G401 (cell line): ENCODE results near the gene IFT80. TPM values are rescaled to one million over a fixed set of nuclear protein-coding genes. Genes with fewer than 3 reads are reported as not detected.

ENCODE experiments used
- DNase-seq: peaks from one replicate; pipeline ENCODE4 v3.0.0-alpha.2; 2015; ENCODE audit warnings: low spot score
- in situ Hi-C: cut with HindIII; loops from 2 replicates; pipeline ENCODE4 v1.10.0; 2016; ENCODE audit warnings: low sequenced_read_pairs, mixed read lengths
- total RNA-seq: library from RNA; depleted of rRNA; stranded (reverse); fragments of >200 nt; shearing (Covaris generic); gene quantifications from 2 replicates; pipeline ENCODE4 v1.2.3, GENCODE V29; 2014; rRNA removed

IFT80 gene
- total RNA-seq = 24.8 and 53.4 TPM in 2 replicates

DNA sequence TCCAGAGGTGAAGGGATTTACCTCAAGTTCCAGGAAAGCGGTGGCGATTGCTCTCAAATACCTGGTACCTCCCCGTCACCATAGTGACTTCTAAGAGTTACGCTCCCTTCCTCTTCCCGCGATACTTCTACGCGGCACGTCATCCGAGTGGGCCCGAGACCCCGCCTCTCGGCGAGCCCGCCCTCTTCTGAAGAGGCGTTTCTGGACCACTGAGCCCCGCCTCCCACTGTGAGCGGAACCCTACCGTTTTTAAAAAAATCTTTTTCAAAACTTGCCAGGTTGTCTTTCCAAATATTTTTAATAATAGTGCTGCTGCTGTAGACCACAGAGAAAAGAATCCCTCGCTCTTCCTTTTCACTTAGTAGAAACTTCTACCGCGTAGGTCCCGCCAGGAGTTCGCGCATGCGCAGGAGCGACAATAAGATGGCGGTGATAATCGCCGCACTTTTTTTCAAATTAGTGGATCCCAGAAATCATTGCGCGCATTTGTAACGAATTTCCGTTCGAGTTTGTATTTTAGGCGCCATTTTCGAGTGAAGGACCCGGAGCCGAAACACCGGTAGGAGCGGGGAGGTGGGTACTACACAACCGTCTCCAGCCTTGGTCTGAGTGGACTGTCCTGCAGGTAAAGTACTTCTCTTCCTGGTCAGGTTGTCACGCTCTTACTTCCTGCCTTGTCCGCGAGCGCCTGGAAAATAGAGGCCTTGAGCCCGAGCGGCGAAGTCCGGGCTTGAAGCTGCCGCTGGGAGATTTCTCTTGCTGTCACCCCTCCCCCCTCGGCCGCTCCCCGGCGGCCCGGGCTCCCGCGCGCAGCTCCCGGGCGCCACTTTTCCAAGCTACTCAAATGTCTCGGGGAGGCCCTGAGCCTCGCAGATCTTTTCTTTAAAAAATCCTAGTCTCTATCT, at the start of gene IFT80, which contains the start of gene SMC4:
IFT80 (minus strand) TSS at position 101 of the 905 bp plus-strand sequence. CDS start 14,625 bp downstream, outside the sequence.
SMC4 (plus strand) TSS at position 526 of the 905 bp plus-strand sequence. CDS start 1,177 bp downstream, outside the sequence.
- in situ Hi-C loops = no loop called here
- peak; percentile 96 for DNase-seq

DNA sequence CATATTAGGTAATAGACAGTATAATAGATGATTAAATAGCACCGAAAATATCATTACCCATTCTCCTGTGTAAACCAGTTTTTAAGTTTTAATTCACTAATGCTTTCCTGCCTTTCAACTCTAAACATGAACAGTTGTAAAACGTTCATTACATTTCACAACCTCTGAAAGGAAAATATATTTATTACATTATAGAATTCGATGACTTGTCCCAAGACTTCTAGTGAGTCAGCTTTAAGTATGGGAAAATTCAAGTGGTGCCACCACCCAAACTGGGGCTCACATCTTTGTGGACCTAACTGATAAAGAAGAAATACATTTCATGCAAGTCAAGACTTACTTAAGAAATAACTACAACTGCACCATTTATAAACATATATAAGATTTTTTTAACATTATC, 48.5 kb upstream of the IFT80 start:
- DNase-seq = no peak
- in situ Hi-C loops = no loop called here

DNA sequence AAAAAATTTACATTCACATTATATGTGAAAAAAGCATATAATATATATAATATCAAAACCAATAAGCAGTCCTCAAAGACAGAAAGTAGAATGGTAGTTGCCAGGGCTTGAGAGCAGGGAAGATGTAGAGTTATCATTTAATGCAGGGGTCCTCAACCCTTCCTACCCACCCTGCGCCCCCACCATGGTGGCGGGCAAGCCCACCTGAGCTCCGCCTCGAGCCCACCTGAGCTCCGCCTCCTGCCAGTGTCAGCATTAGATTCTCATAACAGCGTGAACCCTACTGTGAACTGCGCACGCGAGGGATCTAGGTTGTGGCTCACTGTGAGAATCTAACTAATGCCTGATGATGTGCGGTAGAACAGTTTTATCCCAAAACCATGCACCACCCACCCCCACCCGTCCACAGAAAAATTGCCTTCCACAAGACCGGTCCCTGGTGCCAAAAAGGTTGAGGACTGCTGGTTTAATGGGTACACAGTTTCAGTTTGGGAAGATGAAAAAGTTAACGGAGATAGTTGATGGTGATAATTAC, 47.6 kb upstream of the IFT80 start:
- DNase-seq = no peak
- in situ Hi-C loops = no loop called here

DNA sequence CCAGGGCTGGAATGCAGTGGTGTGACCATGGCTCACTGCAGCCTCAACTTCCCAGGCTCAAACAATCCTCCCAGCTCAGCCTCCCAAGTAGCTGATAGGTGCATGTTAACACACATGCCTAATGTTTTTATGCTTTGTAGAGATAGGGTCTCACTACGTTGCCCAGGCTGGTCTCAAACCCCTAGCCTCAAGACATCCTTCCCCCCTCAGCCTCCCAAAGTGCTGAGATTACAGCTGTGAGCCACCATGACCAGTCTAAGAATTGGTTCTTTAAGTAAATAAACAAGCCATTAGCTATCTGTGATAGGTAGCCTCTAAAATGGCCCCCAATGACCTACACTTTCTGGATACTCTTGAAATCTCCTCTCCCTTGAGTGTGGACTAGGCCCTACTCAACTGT, 46.8 kb upstream of the IFT80 start:
- DNase-seq = no peak
- in situ Hi-C loops = no loop called here

DNA sequence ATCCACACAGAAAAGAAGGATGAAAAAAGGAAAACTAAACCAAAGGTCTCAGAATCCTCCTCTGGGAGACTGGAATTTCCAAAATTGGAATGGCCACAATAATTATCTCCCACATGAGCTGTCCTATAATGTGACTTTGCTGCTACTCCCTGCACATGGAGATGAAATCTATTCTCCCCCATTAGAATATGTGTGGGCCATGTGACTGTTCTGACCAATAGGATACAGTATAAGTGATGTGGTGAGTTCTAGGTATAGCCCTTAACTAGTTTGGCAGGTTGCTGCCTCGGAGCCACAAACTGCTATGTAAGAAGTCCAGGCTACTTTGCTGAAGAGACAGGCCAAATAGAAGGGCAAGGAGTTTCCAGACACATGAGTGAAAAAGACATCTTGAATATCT, 45.4 kb upstream of the IFT80 start:
- no peak for DNase-seq
- in situ Hi-C loops = no loop called here

DNA sequence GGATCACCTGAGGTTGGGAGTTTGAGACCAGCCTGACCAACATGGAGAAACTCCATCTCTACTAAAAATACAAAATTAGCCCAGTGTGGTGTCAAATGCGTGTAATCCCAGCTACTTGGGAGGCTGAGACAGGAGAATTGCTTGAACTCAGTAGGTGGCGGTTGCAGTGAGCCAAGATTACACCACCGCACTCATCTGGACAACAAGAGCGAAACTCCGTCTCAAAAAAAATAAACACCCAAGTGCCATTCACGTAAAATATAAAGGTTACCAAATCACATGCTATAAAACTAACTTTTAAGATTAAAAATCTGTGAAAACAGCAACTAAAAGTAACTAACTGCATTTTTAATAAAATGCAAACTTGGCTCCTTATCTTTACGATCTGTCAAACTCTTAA, 41.7 kb upstream of the IFT80 start:
- DNase-seq = no peak
- in situ Hi-C loops = no loop called here

DNA sequence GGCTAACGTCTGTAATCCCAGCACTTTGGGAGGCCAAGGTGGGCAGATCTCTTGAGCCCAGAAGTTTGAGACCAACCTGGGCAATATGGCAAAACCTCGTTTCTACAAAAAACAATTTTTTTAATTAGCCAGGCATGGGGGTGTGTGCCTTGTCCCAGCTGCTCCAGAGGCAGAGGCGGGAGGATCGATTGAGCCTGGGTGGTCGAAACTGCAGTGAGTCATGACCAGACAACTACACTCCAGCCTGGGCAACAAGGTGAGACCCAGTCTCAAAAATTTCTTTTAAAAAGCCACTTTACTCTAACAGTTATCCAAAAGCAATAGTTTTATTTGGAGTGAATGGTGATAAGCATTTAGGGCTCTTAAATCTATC, 38.0 kb upstream of the IFT80 start:
- no peak for DNase-seq
- in situ Hi-C loops = no loop called here

DNA sequence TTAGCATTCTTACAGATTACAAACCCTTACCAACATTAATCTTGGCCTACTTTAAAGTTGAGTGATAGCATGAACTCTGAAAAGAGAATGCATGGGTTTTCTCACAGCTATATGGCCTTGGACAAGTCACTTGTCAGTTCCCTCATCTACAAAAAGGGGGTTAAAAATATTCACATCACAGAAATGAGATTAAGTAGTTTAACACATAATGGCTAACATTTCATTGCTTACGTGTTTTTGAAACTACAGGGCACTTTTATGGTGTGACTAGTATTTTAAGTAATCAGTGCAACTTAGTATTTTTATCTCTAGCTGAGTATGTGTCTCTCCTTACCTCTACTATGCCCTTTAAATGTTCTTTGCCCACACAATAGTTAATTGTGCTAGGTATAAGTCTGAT, 36.7 kb upstream of the IFT80 start:
- in situ Hi-C loops = no loop called here
- DNase-seq = no peak

DNA sequence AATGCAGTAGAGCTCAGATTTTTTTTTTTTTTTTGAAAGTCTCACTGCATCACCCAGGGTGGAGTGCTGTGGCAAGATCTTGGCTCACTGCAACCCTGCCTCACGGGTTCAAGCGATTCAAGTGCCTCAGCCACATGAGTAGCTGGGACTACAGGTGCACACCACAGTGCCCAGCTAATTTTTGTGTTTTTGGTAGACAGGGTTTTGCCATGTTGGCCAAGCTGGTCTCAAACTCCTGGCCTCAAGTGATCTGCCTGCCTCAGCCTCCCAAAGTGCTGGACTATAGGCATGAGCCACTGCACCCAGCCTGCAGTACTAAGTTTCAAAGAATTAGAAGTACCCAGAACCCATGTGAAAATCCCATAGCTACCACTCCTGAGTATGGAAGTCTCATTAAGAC, 36.1 kb upstream of the IFT80 start:
- in situ Hi-C loops = no loop called here
- no peak for DNase-seq

DNA sequence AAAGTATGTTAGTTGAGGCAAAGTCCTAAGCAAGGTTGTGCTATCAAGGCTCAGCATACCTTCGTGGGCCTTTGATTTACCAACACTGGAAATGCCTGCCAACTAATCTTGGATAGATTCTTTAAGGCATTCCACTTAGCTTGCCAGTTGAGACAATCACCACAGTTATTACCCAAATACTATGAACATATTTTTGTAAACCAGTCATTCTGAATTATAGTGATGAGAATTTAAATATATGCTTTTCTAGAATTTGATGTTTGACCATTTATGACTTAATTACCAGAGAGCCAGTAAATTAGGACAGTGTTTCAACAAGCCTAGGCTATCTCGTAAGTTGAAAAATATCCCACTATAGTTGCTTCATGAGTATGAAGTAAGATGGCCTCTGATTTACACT, 35.0 kb upstream of the IFT80 start:
- in situ Hi-C loops = no loop called here
- no peak for DNase-seq

DNA sequence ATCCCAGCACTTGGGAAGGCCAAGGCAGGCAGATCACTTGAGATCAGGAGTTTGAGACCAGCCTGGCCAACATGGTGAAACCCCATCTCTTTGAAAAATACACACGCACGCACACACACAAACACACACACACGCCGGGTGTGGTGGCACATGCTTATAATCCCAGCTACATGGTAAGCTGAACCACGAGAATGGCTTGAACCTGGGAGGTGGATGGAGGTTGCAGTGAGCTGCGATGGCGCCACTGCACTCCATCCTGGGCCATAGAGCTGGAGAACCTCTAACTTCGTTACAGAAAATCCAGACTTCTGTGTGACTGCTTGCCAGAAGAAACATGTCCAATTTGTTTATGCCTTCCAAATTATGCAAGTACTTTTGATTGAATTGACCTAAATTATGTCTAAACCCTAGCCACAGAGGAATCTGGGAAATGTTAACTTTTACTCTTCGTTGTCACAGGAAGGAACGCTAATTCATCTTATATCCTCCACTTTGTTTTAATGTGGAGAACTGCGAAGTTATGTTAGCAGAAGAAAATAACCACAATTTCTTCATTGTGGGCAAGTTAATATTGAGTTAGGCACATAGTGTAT, 28.9 kb upstream of the IFT80 start:
- in situ Hi-C loops = no loop called here
- no peak for DNase-seq

DNA sequence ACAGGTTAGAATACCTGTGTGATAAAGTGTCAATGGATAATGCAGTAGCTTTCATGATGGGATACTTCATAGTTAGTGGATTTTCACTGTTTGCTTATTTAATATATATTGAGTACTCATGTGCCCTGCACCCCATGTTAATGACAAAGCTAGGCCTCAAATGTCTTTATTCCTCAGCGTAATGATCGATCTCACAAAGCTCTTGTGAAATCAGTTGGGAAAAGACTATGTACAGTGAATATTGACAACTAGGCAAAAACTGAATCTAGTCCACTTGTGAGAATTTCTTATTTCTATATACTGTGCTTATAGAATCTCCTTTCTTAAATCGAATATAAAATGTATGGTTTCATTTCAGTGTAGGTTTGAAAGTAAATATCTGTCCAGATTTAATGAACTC, 18.3 kb upstream of the IFT80 start:
- in situ Hi-C loops = no loop called here
- DNase-seq = no peak

DNA sequence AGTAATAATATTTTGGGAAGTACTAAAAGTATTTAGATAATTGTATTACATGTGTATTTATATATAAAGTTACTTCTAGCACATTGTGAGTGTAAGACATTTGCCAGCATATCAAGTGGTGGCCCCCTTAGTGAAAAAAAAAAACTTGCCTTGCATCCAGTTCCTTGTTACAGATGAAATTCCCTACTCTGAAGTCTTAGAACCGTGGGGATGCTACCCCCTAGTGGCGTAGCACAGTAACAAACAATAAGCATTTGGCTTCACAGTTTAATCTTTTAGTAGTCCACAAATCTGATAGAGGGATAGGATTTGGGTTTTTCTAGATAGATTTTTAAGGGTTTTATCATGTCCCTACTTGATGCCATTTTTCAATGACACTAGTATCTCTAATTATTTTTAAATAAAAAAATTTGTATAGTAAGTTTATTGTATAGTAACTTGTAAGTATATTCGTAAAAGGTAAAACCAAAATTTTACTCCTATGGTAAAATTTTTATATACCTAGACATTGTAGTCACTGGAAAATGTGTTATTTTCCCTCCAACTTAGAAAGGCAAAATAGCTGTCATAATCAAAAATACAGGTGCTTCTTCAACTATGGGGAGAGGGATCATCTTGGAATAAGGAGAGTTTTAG, 14.7 kb upstream of the IFT80 start:
- peak; percentile 81 for DNase-seq
- in situ Hi-C loops = no loop called here

DNA sequence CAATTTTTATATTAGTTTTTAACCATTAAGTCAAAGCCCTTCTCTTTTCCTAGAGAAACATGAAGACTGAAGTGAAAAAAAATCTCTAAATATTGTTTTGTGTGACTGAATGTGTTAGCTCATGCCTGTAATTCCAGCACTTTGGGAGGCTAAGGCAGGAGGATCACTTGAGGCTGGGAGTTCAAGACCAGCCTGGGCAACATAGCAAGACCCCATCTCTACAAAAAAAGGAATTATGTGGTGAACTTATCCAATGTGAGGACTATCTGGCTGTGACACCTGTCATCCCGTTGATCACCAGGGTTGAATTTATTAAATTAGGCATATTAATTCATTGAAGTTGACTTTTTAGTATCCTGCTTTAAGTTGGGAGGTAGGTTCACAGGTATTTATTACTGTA, 13.5 kb upstream of the IFT80 start:
- DNase-seq = no peak
- in situ Hi-C loops = no loop called here

DNA sequence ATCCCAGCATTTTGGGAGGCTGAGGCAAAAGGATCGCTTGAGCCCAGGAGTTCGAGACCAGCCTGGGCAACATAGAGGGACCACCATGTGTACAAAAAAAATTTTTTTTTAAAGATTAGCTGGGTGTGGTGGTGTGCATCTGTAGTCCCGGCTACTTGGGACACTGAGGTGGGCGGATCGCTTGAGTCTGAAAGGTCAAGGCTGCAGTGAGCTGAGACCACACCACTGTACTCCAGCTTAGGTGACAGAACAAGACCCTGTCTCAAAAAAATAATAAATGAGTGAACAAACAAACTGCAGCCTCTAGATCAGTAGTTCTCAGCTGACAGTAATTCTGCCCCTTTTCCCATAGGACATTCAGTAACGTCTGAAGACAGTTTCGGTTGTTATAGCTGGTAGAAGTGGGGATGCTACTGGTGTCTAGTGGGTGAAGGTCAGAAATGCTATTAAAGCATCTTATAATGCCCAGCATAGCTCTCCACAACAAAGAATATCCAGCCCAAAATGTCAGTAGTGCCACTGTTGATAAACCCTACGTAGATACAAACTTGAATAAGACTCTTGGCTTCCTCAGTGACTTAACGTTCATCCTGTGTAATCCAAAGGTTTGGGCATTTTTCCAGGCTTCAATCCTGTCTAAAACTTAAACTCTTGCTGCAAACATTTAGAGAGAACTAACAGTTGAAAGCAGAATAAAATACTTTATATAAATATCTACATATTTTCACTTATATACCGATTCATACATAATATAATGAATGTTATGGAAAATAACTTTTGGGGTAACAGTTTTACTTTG, 11.0 kb upstream of the IFT80 start:
- no peak for DNase-seq

DNA sequence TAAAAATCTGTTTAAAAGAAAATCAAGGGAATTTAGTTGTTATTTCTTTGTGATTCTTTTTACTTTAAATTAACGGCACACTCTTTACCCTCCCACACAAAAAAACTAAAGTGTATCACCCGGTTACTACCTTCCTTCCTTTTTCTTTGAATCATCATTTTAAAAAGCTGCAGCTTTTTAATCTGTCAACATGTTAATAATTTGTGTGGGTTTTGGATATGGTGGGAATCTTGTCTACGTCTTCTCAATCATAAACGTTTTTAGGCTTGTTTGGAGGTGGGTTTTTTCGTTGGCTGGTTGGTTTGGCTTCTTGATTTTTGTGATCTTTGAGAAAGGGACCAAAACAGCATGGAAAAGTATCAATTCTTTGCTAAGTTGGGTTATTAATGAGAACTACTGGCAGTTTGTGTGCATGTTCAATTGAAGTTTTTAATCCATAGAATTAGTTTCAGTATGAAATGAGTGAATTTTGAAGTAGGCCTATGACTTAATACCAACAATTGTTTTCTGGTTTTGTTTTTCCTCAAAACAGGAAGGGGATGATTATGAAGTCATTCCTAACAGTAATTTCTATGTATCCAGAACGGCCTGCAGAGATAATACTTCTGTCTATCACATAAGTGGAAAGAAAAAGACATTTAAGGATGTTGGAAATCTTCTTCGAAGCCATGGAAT, 4.9 kb upstream of the IFT80 start:
- DNase-seq = no peak
- in situ Hi-C loops = no loop called here

More for the DNA sequence above, 11.0 kb upstream of the IFT80 start:
- in situ Hi-C loops = no loop called here

DNA sequence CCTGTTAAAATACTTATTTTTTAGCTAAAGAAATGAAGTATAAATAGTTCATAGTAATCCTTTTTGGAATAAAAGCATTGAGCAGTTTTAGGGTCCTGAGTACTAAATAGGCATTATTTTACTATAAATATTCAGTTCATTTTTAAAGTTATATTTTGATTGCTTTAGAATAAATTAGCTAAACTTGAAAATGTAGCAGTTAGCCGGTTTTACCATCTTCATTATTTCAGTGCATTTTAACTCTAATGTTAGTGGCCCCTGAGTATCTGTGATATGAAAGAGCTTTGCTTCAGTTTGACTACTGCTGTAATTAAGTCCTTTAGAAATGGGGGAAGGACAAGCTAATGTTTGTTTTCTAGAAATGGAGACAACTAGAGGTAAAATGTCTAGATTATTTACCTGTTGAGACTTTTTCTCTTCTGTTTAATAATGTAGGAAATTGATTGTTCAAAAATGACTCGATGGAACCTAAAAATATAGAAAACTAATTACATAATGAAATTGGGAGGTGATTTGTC, 4.1 kb upstream of the IFT80 start:
- in situ Hi-C loops = no loop called here
- no peak for DNase-seq

DNA sequence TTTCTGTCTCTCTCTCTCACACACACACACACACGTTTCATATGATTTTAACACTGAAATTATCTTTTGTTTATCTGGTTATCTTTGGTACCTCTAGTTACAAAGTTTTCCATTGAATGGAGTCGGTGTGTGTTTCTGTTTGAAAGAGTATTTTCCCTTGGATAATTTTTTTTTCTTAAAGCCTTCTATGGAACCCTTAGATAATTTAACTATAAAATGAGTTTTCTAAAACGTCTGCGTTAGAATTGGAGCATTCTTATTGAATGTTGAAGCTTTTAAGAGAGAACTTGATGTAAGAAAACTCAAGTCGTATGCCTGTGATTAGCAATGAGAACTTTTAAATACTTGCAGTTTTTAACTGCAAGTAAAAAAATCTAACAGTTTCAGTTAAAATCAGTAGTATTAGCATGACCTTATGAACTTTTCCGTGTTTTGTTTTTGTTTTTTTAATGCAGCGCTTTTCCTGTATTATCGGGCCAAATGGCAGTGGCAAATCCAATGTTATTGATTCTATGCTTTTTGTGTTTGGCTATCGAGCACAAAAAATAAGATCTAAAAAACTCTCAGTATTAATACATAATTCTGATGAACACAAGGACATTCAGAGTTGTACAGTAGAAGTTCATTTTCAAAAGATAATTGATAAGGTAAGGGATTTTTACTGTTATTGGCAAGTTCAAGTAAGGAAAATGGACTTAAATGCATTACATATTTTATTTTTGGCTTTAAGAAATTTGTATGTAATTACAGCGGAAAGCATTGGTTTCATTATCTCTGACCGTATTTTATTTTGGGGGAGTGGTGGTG, 3.4 kb upstream of the IFT80 start:
- in situ Hi-C loops = no loop called here
- DNase-seq = no peak
